GM18499 (cell line): ENCODE measurements around the gene NOX5.

Source experiments
- ATAC-seq: cut with Tn5 transposase; IDR thresholded peaks from one replicate; pipeline ENCODE4 v1.9.1; 2021; ENCODE audit warnings: moderate number of reproducible peaks; ENCODE audit not compliant: insufficient read depth, unreplicated experiment

The NOX5 gene

GRCh38 chr15:69094124-69094921, 79.8 kb downstream of the NOX5 start:
- no peak for ATAC-seq

- no peak for ATAC-seq
These were observed 80.8 kb downstream of the NOX5 start for GRCh38 chr15:69095274-69095673.

- ATAC-seq = no peak
These were observed 81.7 kb downstream of the NOX5 start for GRCh38 chr15:69096196-69096595.

- no peak for ATAC-seq
These were observed 82.1 kb downstream of the NOX5 start for GRCh38 chr15:69096626-69097025.

GRCh38 chr15:69098771-69099170, 84.3 kb downstream of the NOX5 start:
- no peak for ATAC-seq

- no peak for ATAC-seq
These were observed 85.4 kb downstream of the NOX5 start for GRCh38 chr15:69099941-69100340.

GRCh38 chr15:69100821-69101220, 86.3 kb downstream of the NOX5 start:
- ATAC-seq = no peak

GRCh38 chr15:69104050-69104750, 89.7 kb downstream of the NOX5 start:
- ATAC-seq = no peak

GRCh38 chr15:69105451-69105985, 91.0 kb downstream of the NOX5 start:
- ATAC-seq = no peak

GRCh38 chr15:69107025-69107620, 92.6 kb downstream of the NOX5 start:
- ATAC-seq = no peak
